ENCODE data around the gene TYW1. TPM values are rescaled to one million over a fixed set of nuclear protein-coding genes. Genes with fewer than 3 reads are reported as not detected.
"Not testable (repeated sequence)": the region's sequence is repeated elsewhere in the genome, so short reads cannot be mapped to it uniquely, and the experiment has no call there.

Gene TYW1
- total and polyA plus RNA-seq, 2 of the 4 experiments (the other 2 are of a cell fraction), result 10.7 to 23.7 TPM

- dilution Hi-C loops (cut with HindIII; ENCODE audit: low sequenced_read_pairs, unreplicated experiment); H3K4me2 ChIP-seq (ENCODE audit: low read depth, low read length); POLR2A ChIA-PET (ENCODE audit: unreplicated experiment); H2BK20ac ChIP-seq (ENCODE audit: low read depth, low read length); H3K14ac ChIP-seq (replicated peaks; ENCODE audit: low read depth, low read length); H4K5ac ChIP-seq (ENCODE audit: low read depth, low read length); H3K56ac ChIP-seq (ENCODE audit: extremely low read depth, insufficient read depth, low read length); H3K79me1 ChIP-seq (ENCODE audit: low read depth in 1 of 2, low read length in 2 of 2); H2BK120ac ChIP-seq (ENCODE audit: low read depth, low read length); H3K36me3 ChIP-seq (ENCODE audit: control insufficient read depth, insufficient read depth, low read length); BruUV-seq (replicated peaks); intact Hi-C loops (cut with micrococcal nuclease); H3K9me3 ChIP-seq (ENCODE audit: control insufficient read depth, insufficient read depth, low read length); CTCF ChIA-PET; H3K4ac ChIP-seq (ENCODE audit: low read depth, low read length); H2AK5ac ChIP-seq (ENCODE audit: low read depth, low read length); H3K27ac ChIP-seq (ENCODE audit: insufficient read depth, low read length); H2AK9ac ChIP-seq (replicated peaks; ENCODE audit: low read depth, low read length, poor library complexity); H4K91ac ChIP-seq (ENCODE audit: insufficient read depth, low read depth, low read length); H3K4me3 ChIP-seq (ENCODE audit: insufficient read depth, low read depth, low read length); H3K23ac ChIP-seq (ENCODE audit: low read depth, low read length); H3K9me1 ChIP-seq (ENCODE audit: insufficient read depth, low read length); DNase-seq; H3K4me1 ChIP-seq (ENCODE audit: control insufficient read depth, insufficient read depth, low read length); H2BK15ac ChIP-seq (ENCODE audit: low read depth, low read length); H4K20me1 ChIP-seq (ENCODE audit: insufficient read depth, low read length); H2AFZ ChIP-seq (replicated peaks; ENCODE audit: low read length, poor library complexity); H2BK5ac ChIP-seq (ENCODE audit: low read depth, low read length, poor library complexity, severe bottlenecking); H3K18ac ChIP-seq (ENCODE audit: low read depth, low read length); H4K8ac ChIP-seq (ENCODE audit: low read depth in 2 of 2, low read length in 2 of 2); in situ Hi-C loops (cut with MboI; ENCODE audit: low sequenced_read_pairs); H3K27me3 ChIP-seq (ENCODE audit: control insufficient read depth, insufficient read depth, low read length); H3K9ac ChIP-seq (ENCODE audit: low read depth, low read length): not testable (repeated sequence)
- peak; percentile 63 for TF ChIP-seq MAFK (IDR thresholded peaks at IDR 0.05; ENCODE audit: low read depth, low read length)
- ATAC-seq (ENCODE audit: low read depth), result 0 out of 2 replicates have a peak, but pooled peaks have one; percentile 37
- no CpG with 5 or more reads among the region's 1 CpG for WGBS, 2 experiments (ENCODE audit: extremely low coverage in 2 of 2, insufficient read length in 1 of 2)
Measured at GRCh38 chr7:67098031-67098430, 101.4 kb downstream of the TYW1 start.

- intact Hi-C loops (cut with micrococcal nuclease); DNase-seq; H3K14ac ChIP-seq (replicated peaks; ENCODE audit: low read depth, low read length); H3K27me3 ChIP-seq (ENCODE audit: control insufficient read depth, insufficient read depth, low read length); H3K36me3 ChIP-seq (ENCODE audit: control insufficient read depth, insufficient read depth, low read length); ATAC-seq (ENCODE audit: low read depth); dilution Hi-C loops (cut with HindIII; ENCODE audit: low sequenced_read_pairs, unreplicated experiment); H3K79me1 ChIP-seq (ENCODE audit: low read depth in 1 of 2, low read length in 2 of 2); H2BK5ac ChIP-seq (ENCODE audit: low read depth, low read length, poor library complexity, severe bottlenecking); H4K91ac ChIP-seq (ENCODE audit: insufficient read depth, low read depth, low read length); H4K5ac ChIP-seq (ENCODE audit: low read depth, low read length); H4K8ac ChIP-seq (ENCODE audit: low read depth in 2 of 2, low read length in 2 of 2); H3K4me1 ChIP-seq (ENCODE audit: control insufficient read depth, insufficient read depth, low read length); H3K23ac ChIP-seq (ENCODE audit: low read depth, low read length); BruUV-seq (replicated peaks); H2BK20ac ChIP-seq (ENCODE audit: low read depth, low read length); H3K56ac ChIP-seq (ENCODE audit: extremely low read depth, insufficient read depth, low read length); H3K9me1 ChIP-seq (ENCODE audit: insufficient read depth, low read length); H3K27ac ChIP-seq (ENCODE audit: insufficient read depth, low read length); H3K4me2 ChIP-seq (ENCODE audit: low read depth, low read length); H2AK9ac ChIP-seq (replicated peaks; ENCODE audit: low read depth, low read length, poor library complexity); CTCF ChIA-PET; in situ Hi-C loops (cut with MboI; ENCODE audit: low sequenced_read_pairs); POLR2A ChIA-PET (ENCODE audit: unreplicated experiment); H2BK15ac ChIP-seq (ENCODE audit: low read depth, low read length); H3K18ac ChIP-seq (ENCODE audit: low read depth, low read length); H2AK5ac ChIP-seq (ENCODE audit: low read depth, low read length); H2AFZ ChIP-seq (replicated peaks; ENCODE audit: low read length, poor library complexity); H2BK120ac ChIP-seq (ENCODE audit: low read depth, low read length); H3K9ac ChIP-seq (ENCODE audit: low read depth, low read length); H3K4ac ChIP-seq (ENCODE audit: low read depth, low read length); H3K9me3 ChIP-seq (ENCODE audit: control insufficient read depth, insufficient read depth, low read length); H4K20me1 ChIP-seq (ENCODE audit: insufficient read depth, low read length); H3K4me3 ChIP-seq (ENCODE audit: insufficient read depth, low read depth, low read length): not testable (repeated sequence)
- WGBS, 2 experiments (ENCODE audit: extremely low coverage in 2 of 2, insufficient read length in 1 of 2), result no CpG with 5 or more reads among the region's 5 CpGs
Measured at GRCh38 chr7:67099406-67099805, 102.8 kb downstream of the TYW1 start.
